ENCODE data around the gene EVL. TPM values are rescaled to one million over a fixed set of nuclear protein-coding genes. Genes with fewer than 3 reads are reported as not detected.

EVL gene
- total and polyA plus RNA-seq, 2 of the 8 experiments (the other 6 are each of a cell fraction or from before 2014, with no cell fraction given): 30.7 to 64.6 TPM

GRCh38 chr14:100096656-100097055, 31.4 kb downstream of the EVL start:
- no peak overlapping the region for H3K4me2 ChIP-seq (ENCODE audit: insufficient read depth in 1 of 2, low read depth in 2 of 2, low read length in 2 of 2)
- no peak for DNase-seq (ENCODE audit: low read depth in 1 of 2, low spot score in 2 of 2)
- no peak overlapping the region for H4K8ac ChIP-seq (ENCODE audit: extremely low read depth, insufficient read depth, low read length)
- no peak for FAIRE-seq
- ChIA-PET POLR2A (ENCODE audit: partially characterized antibody) (no interaction called here), CTCF (ENCODE audit: partially characterized antibody) (interaction anchor here (0.7 to 3.4 kb wide), 10 partner anchors 9 to 150 kb away, joined by 3 to 15 read pairs (median 6); no protein-coding TSS in a partner anchor)
- H3K36me3 ChIP-seq (ENCODE audit: control insufficient read depth in 2 of 4, insufficient read depth in 4 of 4, low read length in 3 of 4): peaks cover 0 to 9% (median 0%) of the 10 kb centered on the region in 4 experiments; a peak in 1 of 8 replicates
- no peak overlapping the region for H3K27ac ChIP-seq (ENCODE audit: low read depth, low read length)
- no peak overlapping the region for H4K91ac ChIP-seq (replicated peaks; ENCODE audit: insufficient read length, low read length)
- H3K79me1 ChIP-seq (ENCODE audit: low read depth, low read length): peaks cover 2% of the 10 kb centered on the region; the same call in 1 of the 2 replicates
- H3K23ac ChIP-seq (ENCODE audit: insufficient read length): no peak overlapping the region
- H3K9me3 ChIP-seq (ENCODE audit: insufficient read depth in 2 of 2, low read depth in 1 of 2, low read length in 1 of 2): no peaks in the 10 kb centered on the region
- no peak overlapping the region for H3K14ac ChIP-seq (ENCODE audit: insufficient read length)
- no peak overlapping the region for H2AFZ ChIP-seq (ENCODE audit: low read length)
- H3K23me2 ChIP-seq (ENCODE audit: low read depth, low read length): no peaks in the 10 kb centered on the region
- no peak overlapping the region for H4K5ac ChIP-seq (ENCODE audit: insufficient read length, low read depth, low read length)
- H2BK5ac ChIP-seq (ENCODE audit: low read depth, low read length): no peak overlapping the region
- no peak overlapping the region for H3K9ac ChIP-seq (replicated peaks in 1 of 4; ENCODE audit: extremely low read depth in 1 of 4, low read depth in 3 of 4, low read length in 3 of 4)
- no peak overlapping the region for H2BK120ac ChIP-seq (replicated peaks; ENCODE audit: low read depth, low read length)
- no peak overlapping the region for H2BK20ac ChIP-seq (ENCODE audit: low read length)
- H4K20me1 ChIP-seq (replicated peaks in 1 of 2; ENCODE audit: control insufficient read depth in 1 of 2, insufficient read depth in 2 of 2, low read length in 2 of 2): peaks cover 0 to 1% of the 10 kb centered on the region in 2 experiments
- no peaks in the 10 kb centered on the region for H3K79me2 ChIP-seq (ENCODE audit: control insufficient read depth in 1 of 2, insufficient read depth in 2 of 2, low read length in 2 of 2)
- no peak overlapping the region for H2AK5ac ChIP-seq (ENCODE audit: low read depth, low read length)
- H2BK12ac ChIP-seq (ENCODE audit: low read depth, low read length): no peak overlapping the region
- H3K4me3 ChIP-seq (ENCODE audit: extremely low read depth in 1 of 4, insufficient read depth in 2 of 4, low read depth in 3 of 4, low read length in 4 of 4): no peak overlapping the region
- H3K56ac ChIP-seq (replicated peaks; ENCODE audit: insufficient read length, low read depth, low read length): no peak overlapping the region
- TF ChIP-seq FOSL1 (IDR thresholded peaks at IDR 0.05; ENCODE audit: insufficient read depth, low read depth, low read length): no peak
- TF ChIP-seq CEBPB (IDR thresholded peaks at IDR 0.05; ENCODE audit: low read depth, low read length): no peak
- no peak for TF ChIP-seq HDAC6 (IDR thresholded peaks at IDR 0.05; ENCODE audit: low read depth, low read length)
- no peak for TF ChIP-seq EGR1 (IDR thresholded peaks at IDR 0.05; ENCODE audit: borderline replicate concordance, low read depth, low read length)
- TF ChIP-seq E2F6 (IDR thresholded peaks at IDR 0.05): no peak
- no peak for TF ChIP-seq TAF1 (IDR thresholded peaks at IDR 0.05; ENCODE audit: low read depth, low read length)
- no peak for TF ChIP-seq KDM4A (IDR thresholded peaks at IDR 0.05; ENCODE audit: low read depth, low read length, severe bottlenecking)
- TF ChIP-seq KDM1A (IDR thresholded peaks at IDR 0.05; ENCODE audit: borderline replicate concordance, low read length): no peak
- no peak for TF ChIP-seq JUND (IDR thresholded peaks at IDR 0.05; ENCODE audit: low read length)
- no peak for TF ChIP-seq TBP (IDR thresholded peaks at IDR 0.05; ENCODE audit: low read depth, low read length)
- TF ChIP-seq JUN (IDR thresholded peaks at IDR 0.05; ENCODE audit: low read depth, low read length): no peak
- no peak for TF ChIP-seq SP2 (IDR thresholded peaks at IDR 0.05; ENCODE audit: low read length)
- TF ChIP-seq EZH2 (IDR thresholded peaks at IDR 0.05; ENCODE audit: low read depth, low read length, severe bottlenecking): no peak
- TF ChIP-seq SIX5 (IDR thresholded peaks at IDR 0.05; ENCODE audit: low read depth, low read length): no peak
- no peak for TF ChIP-seq EP300 (IDR thresholded peaks at IDR 0.05; ENCODE audit: borderline replicate concordance in 1 of 2, low read depth in 2 of 2, low read length in 2 of 2)
- WGBS, 2 experiments (ENCODE audit: extremely low coverage in 1 of 2, insufficient coverage in 1 of 2, insufficient read length in 1 of 2, insufficient replicate concordance in 2 of 2, low coverage in 1 of 2, low lambda C conversion rate in 2 of 2, missing lambda C conversion rate in 1 of 2): 91% methylated on average over 3 of the region's 3 CpGs; no CpG with 5 or more reads in 1 of the 2 experiments
- no peak overlapping the region for H2BK15ac ChIP-seq (ENCODE audit: low read length)
- H3K27me3 ChIP-seq (replicated peaks in 1 of 4; ENCODE audit: control insufficient read depth in 3 of 4, extremely low read depth in 1 of 4, insufficient read depth in 3 of 4, low read length in 3 of 4): no peaks in the 10 kb centered on the region
- no peak overlapping the region for H3K4ac ChIP-seq (replicated peaks; ENCODE audit: insufficient read length, low read depth, low read length)
- no peak overlapping the region for H3K18ac ChIP-seq (ENCODE audit: extremely low read depth, low read length)
- H3K4me1 ChIP-seq (replicated peaks in 1 of 4; ENCODE audit: control insufficient read depth in 3 of 4, insufficient read depth in 4 of 4, low read length in 3 of 4): no peaks in the 10 kb centered on the region

All from H1 (cell line).